Smooth muscle cell (in vitro differentiated cells): ENCODE measurements around the gene PRKACA. TPM values are rescaled to one million over a fixed set of nuclear protein-coding genes. Genes with fewer than 3 reads are reported as not detected.
"Not testable (repeated sequence)": the region's sequence is repeated elsewhere in the genome, so short reads cannot be mapped to it uniquely, and the experiment has no call there.

Experiments
- DNase-seq: peaks from one replicate; lab custom pipeline; 2025; ENCODE audit not compliant: unreplicated experiment; lab: John Stamatoyannopoulos, UW
- H2AFZ ChIP-seq: fragments of 200-600 bp; sonication (generic); 2 replicates; pipeline ENCODE4 v1.6.0; 2016; ENCODE audit warnings: antibody characterized with exemption, low read depth, mild to moderate bottlenecking
- H3F3A ChIP-seq: fragments of 200-600 bp; sonication (generic); 2 replicates; pipeline ENCODE4 v1.6.0; 2017; ENCODE audit warnings: antibody characterized with exemption, low read depth
- H3K27ac ChIP-seq: fragments of 200-600 bp; sonication (generic); 2 replicates; pipeline ENCODE4 v1.5.1; 2016; ENCODE audit warnings: low read depth, mild to moderate bottlenecking
- H3K27me3 ChIP-seq: fragments of 200-600 bp; sonication (generic); 2 replicates; pipeline ENCODE4 v1.6.1; 2016; ENCODE audit warnings: low read depth, mild to moderate bottlenecking
- H3K36me3 ChIP-seq: fragments of 200-600 bp; sonication (generic); 2 replicates; pipeline ENCODE4 v1.5.1; 2016; ENCODE audit warnings: low read depth
- H3K4me1 ChIP-seq: fragments of 200-600 bp; sonication (generic); 2 replicates; pipeline ENCODE4 v1.5.1; 2016; ENCODE audit warnings: low read depth
- H3K4me2 ChIP-seq: fragments of 200-600 bp; sonication (generic); 2 replicates; pipeline ENCODE4 v1.6.0; 2016; ENCODE audit warnings: mild to moderate bottlenecking
- H3K4me3 ChIP-seq: fragments of 200-600 bp; sonication (generic); 2 replicates; pipeline ENCODE4 v1.5.1; 2016; ENCODE audit warnings: mild to moderate bottlenecking
- H3K79me2 ChIP-seq: fragments of 200-600 bp; sonication (generic); 2 replicates; pipeline ENCODE4 v1.6.0; 2016; ENCODE audit warnings: low read depth, mild to moderate bottlenecking
- H3K9ac ChIP-seq: fragments of 200-600 bp; sonication (generic); 2 replicates; pipeline ENCODE4 v1.6.0; 2016; ENCODE audit warnings: low read depth
- H3K9me3 ChIP-seq: fragments of 200-600 bp; sonication (generic); replicated peaks from 2 replicates; pipeline ENCODE4 v1.5.1; 2016; ENCODE audit warnings: low read depth
- H4K20me1 ChIP-seq: fragments of 200-600 bp; sonication (generic); 2 replicates; pipeline ENCODE4 v1.6.0; 2016; ENCODE audit warnings: low read depth
- CTCF ChIP-seq: fragments of 200-600 bp; sonication (generic); IDR thresholded peaks from 2 replicates; pipeline ENCODE4 v1.5.1; 2017; ENCODE audit warnings: borderline replicate concordance, mild to moderate bottlenecking, antibody characterized with exemption; ENCODE audit not compliant: insufficient read depth, poor library complexity, severe bottlenecking
- WGBS: methylation state at CpG from one replicate; pipeline ENCODE4 v1.1.7; 2016; ENCODE audit warnings: low lambda C conversion rate; 5-methylcytosine and 5-hydroxymethylcytosine counted together
- polyA plus RNA-seq: library from polyadenylated mRNA; unstranded; fragments of >200 nt; fragmentation: Nextera tagmentation; extraction: Ambion mirVana; gene quantifications from 2 replicates; pipeline ENCODE4 v1.2.1, GENCODE V29; 2016
- total RNA-seq: library from RNA; depleted of rRNA; stranded (reverse); fragments of >200 nt; gene quantifications from 2 replicates; pipeline ENCODE4 v1.2.3, GENCODE V29; 2014

PRKACA gene
- total and polyA plus RNA-seq, 2 experiments from 2014 or later = 11.1 to 30.3 TPM

DNA sequence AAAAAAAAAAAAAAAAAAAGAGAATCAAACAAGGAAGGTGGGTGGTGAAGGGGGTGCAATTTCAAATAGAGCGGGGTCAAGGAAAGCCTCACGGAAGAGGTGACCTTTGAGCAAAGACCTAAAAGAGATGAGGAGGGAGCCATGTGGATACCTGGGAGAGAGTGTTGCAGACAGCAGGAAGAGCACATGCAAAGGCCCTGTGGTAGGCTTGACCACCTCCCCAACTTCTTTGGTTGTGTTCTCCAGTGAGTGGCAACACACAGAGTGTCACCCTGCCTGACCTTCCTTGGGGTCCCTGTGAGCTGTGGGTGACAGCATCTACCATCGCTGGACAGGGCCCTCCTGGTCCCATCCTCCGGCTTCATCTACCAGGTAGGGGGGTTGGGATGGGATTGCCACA, 67.0 kb downstream of the PRKACA start:
- H3K27ac ChIP-seq = no peak overlapping the region
- no peaks in the 10 kb centered on the region for H3F3A ChIP-seq
- no peaks in the 10 kb centered on the region for H3K9me3 ChIP-seq
- H3K9ac ChIP-seq = no peak overlapping the region
- DNase-seq = no peak
- WGBS = 99% methylated on average over 4 of the region's 4 CpGs
- H4K20me1 ChIP-seq = no peaks in the 10 kb centered on the region
- no peak overlapping the region for H2AFZ ChIP-seq
- no peak overlapping the region for H3K4me2 ChIP-seq
- no peak for TF ChIP-seq CTCF
- H3K27me3 ChIP-seq = no peaks in the 10 kb centered on the region
- H3K36me3 ChIP-seq = no peaks in the 10 kb centered on the region
- H3K79me2 ChIP-seq = no peaks in the 10 kb centered on the region
- no peaks in the 10 kb centered on the region for H3K4me1 ChIP-seq
- no peak overlapping the region for H3K4me3 ChIP-seq

GRCh38 chr19:14048443-14049153, 69.0 kb downstream of the PRKACA start:
- Histone ChIP-seq H3K27ac (no peak overlapping the region), H3K4me2 (no peak overlapping the region), H2AFZ (no peak overlapping the region), H3K9ac (no peak overlapping the region), H3K4me3 (no peak overlapping the region), H3F3A (no peaks in the 10 kb centered on the region), H3K36me3 (no peaks in the 10 kb centered on the region), H3K27me3 (no peaks in the 10 kb centered on the region), H4K20me1 (no peaks in the 10 kb centered on the region), H3K79me2 (no peaks in the 10 kb centered on the region), H3K4me1 (no peaks in the 10 kb centered on the region), H3K9me3 (no peaks in the 10 kb centered on the region)
- peak; percentile 87 for TF ChIP-seq CTCF
- peak; percentile 8 for DNase-seq
- 73% methylated on average over 8 of the region's 8 CpGs for WGBS

DNA sequence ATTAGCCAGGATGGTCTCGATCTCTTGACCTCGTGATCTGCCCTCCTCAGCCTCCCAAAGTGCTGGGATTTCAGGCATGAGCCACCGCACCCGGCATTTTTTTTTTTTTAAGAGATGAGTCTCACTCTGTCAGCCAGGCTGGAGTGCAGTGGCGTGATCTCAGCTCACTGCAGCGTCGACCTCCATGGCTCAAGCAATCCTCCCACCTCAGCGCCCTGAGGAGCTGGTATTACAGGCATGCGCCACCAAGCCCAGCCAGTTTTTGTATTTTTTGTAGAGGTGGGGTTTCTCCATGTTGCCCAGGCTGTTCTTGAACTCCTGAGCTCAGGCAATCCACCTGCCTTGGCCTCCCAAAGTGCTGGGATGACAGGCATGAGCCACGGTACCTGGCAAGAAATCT, 69.7 kb downstream of the PRKACA start:
- H3K27ac ChIP-seq, H4K20me1 ChIP-seq, H3F3A ChIP-seq, H3K4me2 ChIP-seq, H3K9ac ChIP-seq, H3K4me3 ChIP-seq, H3K79me2 ChIP-seq, H3K27me3 ChIP-seq, DNase-seq, H3K36me3 ChIP-seq, H2AFZ ChIP-seq, H3K4me1 ChIP-seq, H3K9me3 ChIP-seq: not testable (repeated sequence)
- 97% methylated on average over 10 of the region's 10 CpGs for WGBS

GRCh38 chr19:14042659-14043608, 74.6 kb downstream of the PRKACA start:
- H3F3A ChIP-seq, H3K9me3 ChIP-seq, H3K36me3 ChIP-seq, H2AFZ ChIP-seq, H3K27ac ChIP-seq, H3K4me3 ChIP-seq, H3K4me2 ChIP-seq, H4K20me1 ChIP-seq, H3K27me3 ChIP-seq, H3K79me2 ChIP-seq, H3K4me1 ChIP-seq: not testable (repeated sequence)
- peak; percentile 4 for DNase-seq
- 68% methylated on average over 19 of the region's 19 CpGs for WGBS
- TF ChIP-seq CTCF = peak; percentile 50
- peak overlapping the region; percentile 62 for H3K9ac ChIP-seq

Other genes with a start within 250 kb of the PRKACA start
- not detected in 2 replicates for gene NANOS3, start 240.6 kb downstream of the PRKACA start, total RNA-seq
- gene NANOS3, start 240.6 kb downstream of the PRKACA start, polyA plus RNA-seq = 2.7 and 2.8 TPM in 2 replicates
- gene BRME1, start 211.6 kb downstream of the PRKACA start, total RNA-seq = 0.72 and 1.2 TPM in 2 replicates
- 2.2 and 3.3 TPM in 2 replicates for gene BRME1, start 211.6 kb downstream of the PRKACA start, polyA plus RNA-seq
- 8.0 and 9.5 TPM in 2 replicates for gene CC2D1A, start 211.6 kb downstream of the PRKACA start, total RNA-seq
- gene CC2D1A, start 211.6 kb downstream of the PRKACA start, polyA plus RNA-seq = 26.3 and 28.0 TPM in 2 replicates
- 5.2 and 8.9 TPM in 2 replicates for gene PODNL1, start 179.3 kb downstream of the PRKACA start, total RNA-seq
- gene PODNL1, start 179.3 kb downstream of the PRKACA start, polyA plus RNA-seq = 34.3 and 53.9 TPM in 2 replicates
- 12.4 and 15.9 TPM in 2 replicates for gene DCAF15, start 165.3 kb downstream of the PRKACA start, total RNA-seq
- gene DCAF15, start 165.3 kb downstream of the PRKACA start, polyA plus RNA-seq = 27.0 and 30.9 TPM in 2 replicates
- 0.45 and 2.2 TPM in 2 replicates for gene RFX1, start 111.4 kb downstream of the PRKACA start, total RNA-seq
- gene RFX1, start 111.4 kb downstream of the PRKACA start, polyA plus RNA-seq = 2.2 and 2.8 TPM in 2 replicates
- gene RLN3, start 89.6 kb downstream of the PRKACA start, total RNA-seq = not detected in 2 replicates
- gene RLN3, start 89.6 kb downstream of the PRKACA start, polyA plus RNA-seq = not detected in 2 replicates
- gene IL27RA, start 86.0 kb downstream of the PRKACA start, total RNA-seq = 1.4 and 3.1 TPM in 2 replicates
- gene IL27RA, start 86.0 kb downstream of the PRKACA start, polyA plus RNA-seq = 3.8 and 7.1 TPM in 2 replicates
- gene PALM3, start 55.7 kb downstream of the PRKACA start, total RNA-seq = 1.6 TPM in 1 of 2 replicates, not detected in the other
- gene PALM3, start 55.7 kb downstream of the PRKACA start, polyA plus RNA-seq = 0.55 and 1.4 TPM in 2 replicates
- 2.4 TPM in 1 of 2 replicates, not detected in the other for gene MISP3, start 45.0 kb downstream of the PRKACA start, total RNA-seq
- gene MISP3, start 45.0 kb downstream of the PRKACA start, polyA plus RNA-seq = 0.61 and 2.0 TPM in 2 replicates
- not detected in 2 replicates for gene C19orf67, start 32.0 kb downstream of the PRKACA start, total RNA-seq
- gene C19orf67, start 32.0 kb downstream of the PRKACA start, polyA plus RNA-seq = 0.17 and 0.49 TPM in 2 replicates
- 35.0 and 46.7 TPM in 2 replicates for gene SAMD1, start 27.0 kb downstream of the PRKACA start, total RNA-seq
- gene SAMD1, start 27.0 kb downstream of the PRKACA start, polyA plus RNA-seq = 71.3 and 84.1 TPM in 2 replicates
- 6.4 and 13.4 TPM in 2 replicates for gene ASF1B, start 18.8 kb upstream of the PRKACA start, total RNA-seq
- gene ASF1B, start 18.8 kb upstream of the PRKACA start, polyA plus RNA-seq = 7.1 and 11.3 TPM in 2 replicates
- 11.3 and 12.9 TPM in 2 replicates for gene ADGRL1, start 88.4 kb upstream of the PRKACA start, total RNA-seq
- 12.7 and 15.0 TPM in 2 replicates for gene ADGRL1, start 88.4 kb upstream of the PRKACA start, polyA plus RNA-seq